Fibroblast of skin of scalp (primary cell): ENCODE data around the gene PRX.
"Not testable (repeated sequence)": the region's sequence is repeated elsewhere in the genome, so short reads cannot be mapped to it uniquely, and the experiment has no call there.

Experiments
- DNase-seq: peaks from one replicate; pipeline ENCODE4 v3.0.0-alpha.2; 2013

Gene PRX

DNA sequence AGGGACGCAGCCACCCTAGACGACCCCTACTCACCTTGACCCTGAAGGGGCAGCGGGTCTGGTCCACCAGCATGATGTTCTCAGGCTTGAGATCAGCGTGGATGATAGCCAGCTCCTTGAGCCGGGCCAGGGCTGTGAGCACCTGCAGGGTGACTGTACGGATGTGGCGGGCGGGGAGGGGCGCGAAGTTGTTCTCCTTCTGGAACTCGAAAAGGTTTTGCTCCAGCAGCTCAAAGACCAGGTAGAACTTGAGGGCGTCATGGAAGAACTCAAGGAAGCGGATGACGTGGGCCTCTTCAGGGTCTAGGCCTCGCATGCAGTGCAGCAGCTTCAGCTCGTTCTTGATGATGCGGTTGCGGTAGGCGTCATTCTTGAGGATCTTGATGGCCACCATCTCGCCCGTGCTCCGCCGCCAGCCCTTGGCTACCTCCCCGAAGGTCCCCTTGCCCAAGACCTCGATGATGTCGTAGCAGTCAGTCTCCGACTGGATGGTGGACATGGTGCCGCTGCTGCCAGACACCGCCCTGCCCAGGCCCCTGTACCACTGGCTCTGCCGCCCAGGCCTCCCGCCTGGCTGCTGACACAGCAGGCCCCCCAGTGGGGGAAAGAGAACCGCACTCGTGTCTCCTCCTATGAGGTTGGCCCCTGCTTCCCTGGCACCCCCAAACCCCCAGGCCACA, 23.6 kb downstream of the PRX start:
- no peak for DNase-seq

- no peak for DNase-seq
These were observed 24.7 kb downstream of the PRX start for GRCh38 chr19:40388481-40388880.

GRCh38 chr19:40387155-40387554, 26.0 kb downstream of the PRX start:
- DNase-seq = no peak

GRCh38 chr19:40383668-40384248, 29.4 kb downstream of the PRX start:
- DNase-seq = no peak

DNA sequence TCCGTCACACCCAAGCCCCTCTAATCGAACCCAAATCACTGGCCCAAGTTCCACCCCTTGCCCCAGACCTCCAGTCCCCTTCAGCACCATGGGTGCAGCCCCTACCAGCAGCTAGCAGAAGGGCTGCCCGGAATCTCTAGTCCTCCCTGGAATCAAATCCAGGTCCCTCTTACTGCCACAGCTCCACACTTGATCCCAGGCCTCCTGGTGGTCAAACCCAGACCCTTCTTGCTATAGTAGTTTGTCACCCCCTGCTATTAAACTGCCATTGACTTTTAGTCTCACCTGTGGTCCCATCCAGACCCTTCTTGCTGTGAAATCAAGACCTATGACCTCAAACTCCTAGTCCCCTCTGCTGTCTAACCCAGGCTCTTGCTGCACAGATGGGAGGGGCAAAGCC, 31.9 kb downstream of the PRX start:
- DNase-seq = no peak

GRCh38 chr19:40380199-40381037, 32.8 kb downstream of the PRX start:
- DNase-seq = no peak

- DNase-seq = no peak
These were observed 33.6 kb downstream of the PRX start for GRCh38 chr19:40379446-40380198.

GRCh38 chr19:40378509-40378908, 34.7 kb downstream of the PRX start:
- DNase-seq = no peak

DNA sequence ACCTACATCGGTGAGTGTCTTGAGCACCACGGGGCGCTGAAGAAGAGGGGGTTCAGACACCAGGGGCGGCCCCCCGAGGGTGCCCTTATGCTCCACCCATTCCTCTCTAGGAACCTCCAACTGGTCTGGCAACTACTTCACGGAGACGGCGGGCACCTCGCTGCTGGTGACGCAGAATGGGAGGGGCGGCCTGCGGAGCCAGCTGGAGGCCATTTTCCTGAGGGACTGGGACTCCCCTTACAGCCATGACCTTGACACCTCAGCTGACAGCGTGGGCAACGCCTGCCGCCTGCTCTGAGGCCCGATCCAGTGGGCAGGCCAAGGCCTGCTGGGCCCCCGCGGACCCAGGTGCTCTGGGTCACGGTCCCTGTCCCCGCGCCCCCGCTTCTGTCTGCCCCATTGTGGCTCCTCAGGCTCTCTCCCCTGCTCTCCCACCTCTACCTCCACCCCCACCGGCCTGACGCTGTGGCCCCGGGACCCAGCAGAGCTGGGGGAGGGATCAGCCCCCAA, 35.2 kb downstream of the PRX start:
- no peak for DNase-seq

DNA sequence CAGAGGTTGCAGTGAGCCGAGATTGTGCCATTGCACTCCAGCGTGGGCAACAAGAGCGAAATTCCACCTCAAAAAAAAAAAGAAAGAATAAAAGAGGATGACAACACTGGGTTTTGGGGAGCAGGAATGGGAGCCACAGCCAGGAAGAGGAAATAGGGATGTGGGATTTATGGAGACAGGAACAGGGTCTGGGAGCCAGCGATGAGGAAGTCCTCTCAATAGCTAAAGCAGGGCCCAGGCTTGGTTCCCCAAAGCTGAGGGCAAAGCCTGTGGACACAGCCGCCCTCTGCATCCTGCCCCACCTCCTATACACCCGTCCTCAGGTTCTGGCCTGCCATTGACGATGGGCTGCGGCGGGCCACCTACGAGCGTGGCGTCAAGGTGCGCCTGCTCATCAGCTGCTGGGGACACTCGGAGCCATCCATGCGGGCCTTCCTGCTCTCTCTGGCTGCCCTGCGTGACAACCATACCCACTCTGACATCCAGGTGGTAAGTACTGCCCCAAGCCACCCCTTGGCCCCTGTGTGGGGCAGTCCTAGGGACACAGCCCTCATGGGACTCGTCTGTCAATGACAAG, 36.8 kb downstream of the PRX start:
- no peak for DNase-seq

DNA sequence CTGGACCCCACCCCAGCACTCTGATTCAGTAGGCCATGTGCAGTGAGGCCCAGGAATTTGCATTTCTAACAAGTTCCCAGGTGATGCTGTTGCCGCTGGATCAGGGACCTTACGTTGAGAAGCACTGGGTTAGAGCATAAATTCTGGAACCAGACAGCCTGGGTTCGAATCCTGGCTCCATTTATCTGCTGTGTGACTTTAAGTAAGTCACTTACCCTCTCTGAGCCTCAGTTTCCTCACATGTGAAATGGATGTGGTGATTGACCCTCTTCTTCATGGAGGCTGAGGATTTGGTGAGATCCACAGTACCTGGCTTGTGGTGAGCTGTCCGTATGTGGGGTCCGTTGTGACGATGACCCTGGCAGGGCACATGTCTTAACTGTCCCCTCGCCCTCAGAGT, 39.1 kb downstream of the PRX start:
- no peak for DNase-seq

DNA sequence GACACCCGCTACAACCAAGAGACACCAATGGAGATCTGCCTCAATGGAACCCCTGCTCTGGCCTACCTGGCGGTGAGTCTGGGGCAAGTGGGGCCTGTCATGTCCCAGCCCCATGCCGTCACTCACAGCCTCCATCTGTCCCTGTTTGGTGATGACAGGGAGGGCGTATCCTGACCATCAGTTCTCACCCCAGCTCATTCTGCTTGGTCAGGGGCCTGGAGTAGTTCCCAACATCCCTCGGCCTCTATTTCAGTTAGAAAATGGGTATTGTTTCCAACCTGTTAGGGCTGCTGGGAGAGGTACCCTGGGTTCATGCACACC, 41.4 kb downstream of the PRX start:
- DNase-seq = no peak

DNA sequence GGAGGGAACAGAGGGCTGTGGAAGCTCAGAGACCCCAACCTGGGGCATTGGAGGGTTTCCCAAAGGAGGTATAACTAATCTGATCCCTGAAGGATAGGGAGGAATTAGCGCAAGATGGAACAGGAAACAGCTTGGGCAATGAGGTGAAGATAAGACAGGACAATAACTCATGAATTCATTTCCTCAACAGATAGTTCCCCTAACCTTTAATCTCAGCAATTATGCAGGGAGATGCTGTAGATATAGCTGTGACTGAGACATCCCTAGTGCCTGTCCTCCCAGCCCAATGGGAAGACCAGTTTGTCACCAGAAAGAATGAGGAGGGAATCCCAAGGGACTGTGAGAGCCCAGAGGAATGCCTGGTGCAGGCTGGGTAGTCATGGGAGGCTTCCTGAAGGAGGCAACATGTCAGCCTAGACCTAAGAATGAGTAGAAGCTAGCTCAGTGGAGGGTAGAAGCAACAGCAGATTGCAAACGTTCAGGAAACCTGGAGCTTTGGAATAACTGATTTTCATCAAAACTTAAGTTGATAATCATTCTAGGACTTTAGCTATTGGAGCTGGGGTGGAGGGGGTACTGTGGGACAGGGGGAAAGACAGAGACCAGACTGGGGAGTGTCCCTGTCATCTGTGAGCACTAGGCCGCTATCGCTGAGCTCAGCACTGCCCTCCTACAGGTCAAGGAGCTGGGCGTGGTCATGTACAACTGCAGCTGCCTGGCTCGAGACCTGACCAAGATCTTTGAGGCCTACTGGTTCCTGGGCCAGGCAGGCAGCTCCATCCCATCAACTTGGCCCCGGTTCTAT, 42.0 kb downstream of the PRX start:
- no peak for DNase-seq

GRCh38 chr19:40370253-40370652, 42.9 kb downstream of the PRX start:
- not testable (repeated sequence) for DNase-seq

GRCh38 chr19:40369797-40370196, 43.4 kb downstream of the PRX start:
- DNase-seq = no peak

DNA sequence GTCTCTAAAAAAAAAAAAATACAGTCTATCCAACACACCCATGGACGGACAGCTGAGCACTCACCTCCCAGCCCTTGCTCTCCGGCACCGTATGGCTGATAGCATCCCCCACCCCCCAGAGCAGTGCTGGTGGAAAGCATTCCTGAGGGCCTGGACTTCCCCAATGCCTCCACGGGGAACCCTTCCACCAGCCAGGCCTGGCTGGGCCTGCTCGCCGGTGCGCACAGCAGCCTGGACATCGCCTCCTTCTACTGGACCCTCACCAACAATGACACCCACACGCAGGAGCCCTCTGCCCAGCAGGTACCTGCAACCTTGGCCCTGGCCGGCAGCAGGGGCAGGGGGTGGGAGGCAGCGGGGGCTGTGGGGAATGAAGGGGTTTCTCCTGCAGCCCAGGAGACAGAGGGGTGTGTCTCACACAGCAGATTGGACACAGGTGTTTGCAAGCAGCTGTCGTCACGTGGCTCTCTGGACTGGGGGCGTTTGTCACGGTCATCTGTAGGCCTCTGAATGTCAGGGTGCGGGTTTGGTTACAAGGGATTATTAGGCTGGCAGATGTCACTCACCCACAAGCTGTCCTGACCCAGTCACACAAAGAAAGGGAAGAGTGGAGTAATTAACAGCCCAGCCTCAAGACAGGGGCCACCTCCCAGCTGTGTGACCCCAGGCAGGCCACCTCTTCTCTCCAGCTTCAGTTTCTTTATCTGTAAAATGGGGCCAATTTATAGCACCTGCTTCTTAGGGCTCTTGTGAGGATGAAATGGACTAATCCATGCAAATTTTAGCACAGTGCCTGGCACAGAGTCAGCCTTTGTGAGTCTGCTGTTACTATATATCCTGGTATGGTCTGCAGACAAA, 45.4 kb downstream of the PRX start:
- no peak for DNase-seq

GRCh38 chr19:40366697-40367561, 46.2 kb downstream of the PRX start:
- peak; percentile 32 for DNase-seq

DNA sequence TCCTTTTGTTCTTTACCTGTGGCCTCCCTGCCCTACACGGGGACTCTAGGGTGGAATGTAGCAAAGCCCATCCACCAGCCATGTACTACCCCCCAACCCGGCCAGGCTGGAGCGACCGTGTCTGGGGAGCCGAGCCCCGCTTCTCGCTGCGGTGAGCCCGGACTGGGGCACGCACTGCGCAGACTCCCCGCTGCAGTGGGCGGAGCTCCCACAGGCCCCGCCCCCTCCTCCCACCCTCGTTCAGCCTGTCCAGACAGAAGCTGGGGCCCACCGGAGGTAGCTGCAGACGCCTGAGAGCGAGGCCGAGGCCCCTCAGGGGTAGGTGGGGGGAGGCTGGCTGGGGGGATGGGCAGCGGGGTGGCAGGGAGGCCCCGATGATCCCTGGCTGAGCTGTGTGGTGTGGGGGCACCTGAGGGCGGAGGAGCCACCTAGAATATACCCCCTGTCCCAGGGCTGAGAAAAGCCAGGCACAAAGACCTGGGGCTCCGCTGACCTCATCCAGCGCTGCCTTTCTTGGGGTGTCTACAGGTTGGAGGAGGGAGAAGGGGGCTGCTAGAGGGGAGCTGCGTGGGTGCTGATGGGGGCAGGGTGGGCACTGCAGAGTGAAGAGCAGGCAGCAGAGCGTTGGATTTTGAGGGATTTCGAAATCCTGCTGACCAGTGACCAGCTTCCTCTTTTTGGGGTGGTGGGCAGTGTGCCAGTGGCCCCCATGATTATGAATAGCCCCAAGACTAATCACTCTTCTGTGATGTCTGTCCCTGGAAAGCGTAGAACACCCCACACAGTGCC, 47.4 kb downstream of the PRX start:
- peak; percentile 72 for DNase-seq

DNA sequence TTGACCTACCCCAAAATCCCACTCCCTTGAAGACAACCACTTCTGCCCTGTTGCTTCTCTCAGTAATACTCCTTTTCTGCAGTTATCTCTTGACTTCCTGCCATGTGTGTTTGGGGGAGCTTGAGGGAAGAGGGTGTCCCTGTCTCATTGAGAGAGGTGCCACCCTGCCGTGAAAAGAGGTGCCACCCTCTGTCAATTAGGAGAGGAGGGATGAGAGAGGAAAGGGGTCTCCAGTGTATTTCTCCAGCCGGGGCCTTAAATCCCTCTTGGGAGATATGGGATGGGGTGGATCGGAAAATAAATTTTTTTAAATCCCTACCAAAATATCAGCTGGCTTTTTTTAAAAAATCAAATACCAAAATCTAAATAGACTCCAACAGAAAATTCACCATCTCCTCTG, 48.2 kb downstream of the PRX start:
- no peak for DNase-seq
